ENCODE measurements around the gene NMNAT2.

DNA sequence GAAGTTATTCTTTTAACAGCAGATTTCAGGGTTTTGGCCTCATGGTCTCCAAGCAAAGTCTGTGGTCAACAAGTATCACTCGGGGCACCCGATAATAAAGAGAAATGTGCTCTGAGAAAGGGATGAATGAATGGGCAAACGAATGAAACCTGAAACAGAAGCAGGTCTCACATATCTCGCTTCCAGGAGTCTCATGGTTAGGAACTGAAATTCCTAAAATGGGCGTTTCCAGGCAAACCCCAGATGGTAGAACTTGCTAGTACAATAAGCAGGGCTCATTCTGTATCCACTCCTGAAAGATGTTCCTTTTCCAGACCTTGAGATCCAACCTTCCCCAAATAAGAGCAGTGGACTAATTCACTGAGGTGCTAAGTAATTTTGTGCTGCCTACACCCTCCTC lies 144.9 kb downstream of the NMNAT2 start:
- TF ChIP-seq POLR2A (IDR thresholded peaks at IDR 0.05; ENCODE audit: low read depth, low read length) (no peak), POLR2AphosphoS5 (IDR thresholded peaks at IDR 0.05; ENCODE audit: insufficient read depth, low read depth, low read length) (no peak), EZH2 (IDR thresholded peaks at IDR 0.05; ENCODE audit: borderline replicate concordance, low read depth, low read length, severe bottlenecking) (no peak), MYC (IDR thresholded peaks at IDR 0.05; ENCODE audit: low read depth, low read length) (no peak)
- TF ChIP-seq, protein P1, sequence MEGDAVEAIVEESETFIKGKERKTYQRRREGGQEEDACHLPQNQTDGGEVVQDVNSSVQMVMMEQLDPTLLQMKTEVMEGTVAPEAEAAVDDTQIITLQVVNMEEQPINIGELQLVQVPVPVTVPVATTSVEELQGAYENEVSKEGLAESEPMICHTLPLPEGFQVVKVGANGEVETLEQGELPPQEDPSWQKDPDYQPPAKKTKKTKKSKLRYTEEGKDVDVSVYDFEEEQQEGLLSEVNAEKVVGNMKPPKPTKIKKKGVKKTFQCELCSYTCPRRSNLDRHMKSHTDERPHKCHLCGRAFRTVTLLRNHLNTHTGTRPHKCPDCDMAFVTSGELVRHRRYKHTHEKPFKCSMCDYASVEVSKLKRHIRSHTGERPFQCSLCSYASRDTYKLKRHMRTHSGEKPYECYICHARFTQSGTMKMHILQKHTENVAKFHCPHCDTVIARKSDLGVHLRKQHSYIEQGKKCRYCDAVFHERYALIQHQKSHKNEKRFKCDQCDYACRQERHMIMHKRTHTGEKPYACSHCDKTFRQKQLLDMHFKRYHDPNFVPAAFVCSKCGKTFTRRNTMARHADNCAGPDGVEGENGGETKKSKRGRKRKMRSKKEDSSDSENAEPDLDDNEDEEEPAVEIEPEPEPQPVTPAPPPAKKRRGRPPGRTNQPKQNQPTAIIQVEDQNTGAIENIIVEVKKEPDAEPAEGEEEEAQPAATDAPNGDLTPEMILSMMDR (IDR thresholded peaks at IDR 0.05; ENCODE audit: extremely low read depth in 1 of 2, insufficient read depth in 1 of 2, low read depth in 1 of 2, low read length in 2 of 2), result no peak
